ENCODE results near the gene CACNA2D1.

GRCh38 chr7:82323806-82324205, 119.8 kb downstream of the CACNA2D1 start:
- no peak for TF ChIP-seq CTCF (IDR thresholded peaks at IDR 0.05)
- no peak for TF ChIP-seq POLR2AphosphoS5 (IDR thresholded peaks at IDR 0.05)
- no peak for TF ChIP-seq EP300 (IDR thresholded peaks at IDR 0.05)
- no peak for TF ChIP-seq POLR2A (IDR thresholded peaks at IDR 0.05)
